ENCODE measurements around the gene OTOP2. TPM values are rescaled to one million over a fixed set of nuclear protein-coding genes. Genes with fewer than 3 reads are reported as not detected.

Gene OTOP2
- polyA plus RNA-seq, 1 experiment = not detected

- H3K27me3 ChIP-seq (ENCODE audit: control insufficient read depth, insufficient read depth, low read length) = peaks cover 77% of the 10 kb centered on the region
- H3K4me3 ChIP-seq (ENCODE audit: low read depth, low read length) = no peak within 1 kb of the TSS
- H3K9me3 ChIP-seq (ENCODE audit: control insufficient read depth, insufficient read depth, low read length) = no peaks in the 10 kb centered on the region
- CTCF ChIA-PET = no interaction called here
- no peak for DNase-seq (ENCODE audit: low read depth, low spot score)
- H3K27ac ChIP-seq (ENCODE audit: low read depth, low read length) = no peak within 1 kb of the TSS
- TF ChIP-seq CTCF (IDR thresholded peaks at IDR 0.05; ENCODE audit: low read depth, low read length) = no peak
- POLR2A ChIA-PET = interaction anchor here (1.4 kb wide), 1 partner anchor 20 kb away, joined by 4 read pairs; the partner anchor contains the start of gene FDXR
Measured at GRCh38 chr17:74892974-74893911, 30.8 kb upstream of the OTOP2 start, which contains the start of gene FADS6. Gene FADS6 (minus strand): TSS chr17:74893633. CDS start chr17:74893595, 38 bp downstream.

GRCh38 chr17:74893936-74894671, 30.0 kb upstream of the OTOP2 start:
- TF ChIP-seq CTCF (IDR thresholded peaks at IDR 0.05; ENCODE audit: low read depth, low read length) = no peak
- POLR2A ChIA-PET = interaction anchor here (1.4 kb wide), 1 partner anchor 21 kb away, joined by 4 read pairs; the partner anchor contains the start of gene FDXR
- Histone ChIP-seq H3K27me3 (ENCODE audit: control insufficient read depth, insufficient read depth, low read length) (peaks cover 74% of the 10 kb centered on the region), H3K27ac (ENCODE audit: low read depth, low read length) (no peak overlapping the region), H3K9me3 (ENCODE audit: control insufficient read depth, insufficient read depth, low read length) (no peaks in the 10 kb centered on the region), H3K4me3 (ENCODE audit: low read depth, low read length) (no peak overlapping the region)
- CTCF ChIA-PET = interaction anchor here (0.6 kb wide), 1 partner anchor 67 kb away, joined by 3 read pairs; no protein-coding TSS in a partner anchor
- DNase-seq (ENCODE audit: low read depth, low spot score) = no peak

GRCh38 chr17:74898376-74898946, 25.6 kb upstream of the OTOP2 start:
- DNase-seq (ENCODE audit: low read depth, low spot score) = no peak
- H3K4me3 ChIP-seq (ENCODE audit: low read depth, low read length) = no peak overlapping the region
- no peaks in the 10 kb centered on the region for H3K9me3 ChIP-seq (ENCODE audit: control insufficient read depth, insufficient read depth, low read length)
- ChIA-PET CTCF (no interaction called here), POLR2A (no interaction called here)
- TF ChIP-seq CTCF (IDR thresholded peaks at IDR 0.05; ENCODE audit: low read depth, low read length) = no peak
- H3K27ac ChIP-seq (ENCODE audit: low read depth, low read length) = no peak overlapping the region
- H3K27me3 ChIP-seq (ENCODE audit: control insufficient read depth, insufficient read depth, low read length) = peaks cover 60% of the 10 kb centered on the region

GRCh38 chr17:74900208-74900607, 23.9 kb upstream of the OTOP2 start:
- no peak for TF ChIP-seq CTCF (IDR thresholded peaks at IDR 0.05; ENCODE audit: low read depth, low read length)
- DNase-seq (ENCODE audit: low read depth, low spot score) = no peak
- Histone ChIP-seq H3K27ac (ENCODE audit: low read depth, low read length) (no peak overlapping the region), H3K27me3 (ENCODE audit: control insufficient read depth, insufficient read depth, low read length) (peaks cover 56% of the 10 kb centered on the region), H3K4me3 (ENCODE audit: low read depth, low read length) (no peak overlapping the region), H3K9me3 (ENCODE audit: control insufficient read depth, insufficient read depth, low read length) (no peaks in the 10 kb centered on the region)
- POLR2A ChIA-PET = no interaction called here
- CTCF ChIA-PET = no interaction called here
